Stimulated activated CD8-positive, alpha-beta memory T cell treated with anti-CD3 and anti-CD28 coated beads, Interleukin-12 subunit alpha, Interleukin-12 subunit beta, amount 100 ng/mL, for 4 hours (primary cell): ENCODE measurements around the gene KRTAP5-9.
"Not testable (repeated sequence)": the region's sequence is repeated elsewhere in the genome, so short reads cannot be mapped to it uniquely, and the experiment has no call there.

Source experiments
- DNase-seq: peaks from one replicate; pipeline ENCODE4 v3.0.0-alpha.2; 2020; ENCODE audit warnings: low read depth

KRTAP5-9 gene

DNA sequence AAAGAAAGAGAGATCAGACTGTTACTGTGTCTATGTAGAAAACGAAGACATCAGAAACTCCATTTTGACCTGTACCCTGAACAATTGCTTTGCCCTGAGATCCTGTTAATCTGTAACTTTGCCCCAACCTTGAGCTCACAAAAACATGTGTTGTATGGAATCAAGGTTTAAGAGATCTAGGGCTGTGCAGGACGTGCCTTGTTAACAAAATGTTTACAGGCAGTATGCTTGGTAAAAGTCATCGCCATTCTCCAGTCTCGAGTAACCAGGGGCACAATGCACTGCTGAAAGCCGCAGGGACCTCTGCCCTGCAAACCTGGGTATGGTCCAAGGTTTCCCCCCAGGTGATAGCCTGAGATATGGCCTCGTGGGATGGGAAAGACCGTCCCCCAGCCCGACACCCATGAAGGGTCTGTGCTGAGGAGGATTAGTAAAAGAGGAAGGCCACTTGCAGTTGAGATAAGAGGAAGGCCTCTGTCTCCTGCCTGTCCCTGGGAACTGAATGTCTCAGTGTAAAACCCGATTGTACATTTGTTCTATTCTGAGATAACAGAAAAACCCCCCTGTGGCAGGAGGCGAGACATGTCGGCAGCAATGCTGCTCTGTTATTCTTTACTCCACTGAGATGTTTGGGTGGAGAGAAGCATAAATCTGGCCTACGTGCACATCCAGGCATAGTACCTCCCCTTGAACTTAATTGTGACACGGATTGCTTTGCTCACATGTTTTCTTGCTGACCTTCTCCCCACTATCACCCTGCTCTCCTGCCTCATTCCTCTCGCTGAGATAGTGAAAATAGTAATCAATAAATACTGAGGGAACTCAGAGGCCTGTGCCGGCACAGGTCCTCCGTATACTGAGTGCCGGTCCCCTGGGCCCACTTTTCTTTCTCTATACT lies 13.3 kb upstream of the KRTAP5-9 start:
- not testable (repeated sequence) for DNase-seq

DNA sequence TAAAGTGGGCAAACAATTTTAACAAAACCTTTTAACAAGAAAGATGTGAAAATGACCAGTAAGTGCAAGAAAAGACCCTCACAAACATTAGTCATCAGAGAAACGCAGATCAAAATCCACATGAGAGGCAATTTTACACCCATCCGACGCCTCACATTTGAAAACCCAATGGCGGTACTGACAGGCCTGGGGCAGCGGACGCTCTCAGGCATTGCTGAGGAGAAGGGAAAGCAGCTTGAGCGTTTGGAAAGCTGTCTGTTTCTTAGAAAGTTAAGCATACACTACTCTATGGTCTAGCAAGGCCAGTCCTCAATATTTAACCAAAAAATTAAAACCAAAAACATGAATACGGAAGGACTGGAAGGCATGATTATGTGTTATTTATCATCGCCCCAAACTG lies 12.4 kb upstream of the KRTAP5-9 start:
- no peak for DNase-seq

- no peak for DNase-seq
These were observed 10.7 kb upstream of the KRTAP5-9 start for GRCh38 chr11:71537537-71537936.

DNA sequence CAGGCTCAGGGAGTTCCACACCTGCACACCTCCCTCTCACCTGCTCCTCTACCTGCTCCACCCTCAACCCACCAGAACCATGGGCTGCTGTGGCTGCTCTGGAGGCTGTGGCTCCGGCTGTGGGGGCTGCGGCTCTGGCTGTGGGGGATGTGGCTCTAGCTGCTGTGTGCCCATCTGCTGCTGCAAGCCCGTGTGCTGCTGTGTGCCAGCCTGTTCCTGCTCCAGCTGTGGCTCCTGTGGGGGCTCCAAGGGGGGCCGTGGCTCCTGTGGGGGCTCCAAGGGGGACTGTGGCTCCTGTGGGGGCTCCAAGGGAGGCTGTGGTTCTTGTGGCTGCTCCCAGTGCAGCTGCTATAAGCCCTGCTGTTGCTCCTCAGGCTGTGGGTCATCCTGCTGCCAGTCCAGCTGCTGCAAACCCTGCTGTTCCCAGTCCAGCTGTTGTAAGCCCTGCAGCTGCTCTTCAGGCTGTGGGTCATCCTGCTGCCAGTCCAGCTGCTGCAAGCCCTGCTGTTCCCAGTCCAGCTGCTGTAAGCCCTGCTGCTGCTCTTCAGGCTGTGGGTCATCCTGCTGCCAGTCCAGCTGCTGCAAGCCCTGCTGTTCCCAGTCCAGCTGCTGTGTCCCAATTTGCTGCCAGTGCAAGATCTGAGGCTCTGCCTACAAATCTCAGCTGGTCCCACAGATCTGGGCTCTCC lies 10.1 kb upstream of the KRTAP5-9 start, which contains the start of gene KRTAP5-8:
Gene KRTAP5-8 (plus strand): TSS at position 49 of the 689 bp plus-strand sequence. CDS start 31 bp downstream, at position 80.
- not testable (repeated sequence) for DNase-seq

- DNase-seq: no peak
These were observed 9.6 kb upstream of the KRTAP5-9 start for GRCh38 chr11:71538666-71538990.

DNA sequence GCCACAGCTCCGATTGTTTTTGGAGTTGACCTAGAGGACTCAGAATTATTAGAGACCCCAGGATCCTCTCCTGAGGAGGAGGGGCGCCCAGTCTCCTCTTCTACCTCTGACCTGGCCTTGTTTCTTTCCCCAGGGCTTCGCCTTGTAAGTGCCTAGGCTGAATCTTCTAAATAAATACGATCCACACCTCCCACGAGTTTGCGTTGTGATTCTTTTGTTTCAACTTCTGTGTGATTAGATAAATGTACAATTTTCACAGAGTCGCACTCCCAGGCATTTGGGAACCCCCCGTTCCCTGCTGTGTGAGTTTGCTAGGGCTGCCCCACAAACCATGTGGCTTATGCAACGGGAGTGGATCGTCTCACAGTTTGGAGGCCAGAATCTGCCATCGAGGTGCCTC lies 9.2 kb upstream of the KRTAP5-9 start:
- DNase-seq: no peak

- DNase-seq: not testable (repeated sequence)
These were observed 8.2 kb upstream of the KRTAP5-9 start for GRCh38 chr11:71539971-71540370.

DNA sequence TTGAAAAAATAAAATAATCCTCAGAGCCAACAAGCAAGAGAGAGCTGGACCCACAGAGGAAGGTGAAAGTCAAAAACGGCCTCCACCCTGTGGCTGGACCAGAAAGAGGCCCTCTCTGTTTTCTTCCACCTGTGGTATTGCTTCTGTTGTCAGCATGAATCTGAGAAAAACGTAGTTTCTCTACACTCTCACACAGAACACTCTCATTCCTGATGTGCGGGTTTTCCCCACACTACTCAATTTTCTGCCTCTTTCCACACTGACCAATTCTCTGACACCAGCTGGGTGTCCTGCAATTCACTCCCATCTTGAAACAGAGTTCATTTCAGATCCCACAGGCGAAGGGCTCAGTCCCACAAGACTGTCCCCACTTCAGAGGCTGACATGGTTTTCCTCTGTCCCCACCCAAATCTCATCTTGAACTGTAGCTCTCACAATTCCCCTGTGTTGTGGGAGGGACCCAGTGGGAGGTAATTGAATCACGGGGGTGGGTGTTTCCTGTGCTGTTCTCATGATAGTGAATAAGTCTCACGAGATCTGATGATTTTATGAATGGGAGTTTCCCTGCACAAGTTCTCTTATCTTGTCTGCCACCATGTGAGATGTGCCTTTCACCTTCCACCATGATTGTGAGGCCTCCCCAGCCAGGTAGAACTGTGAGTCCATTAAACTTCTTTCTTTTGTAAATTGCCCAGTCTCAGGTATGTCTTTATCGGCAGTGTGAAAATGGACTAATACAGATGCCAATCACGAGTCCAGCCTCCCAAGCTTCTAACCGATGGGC lies 7.5 kb upstream of the KRTAP5-9 start:
- not testable (repeated sequence) for DNase-seq

DNA sequence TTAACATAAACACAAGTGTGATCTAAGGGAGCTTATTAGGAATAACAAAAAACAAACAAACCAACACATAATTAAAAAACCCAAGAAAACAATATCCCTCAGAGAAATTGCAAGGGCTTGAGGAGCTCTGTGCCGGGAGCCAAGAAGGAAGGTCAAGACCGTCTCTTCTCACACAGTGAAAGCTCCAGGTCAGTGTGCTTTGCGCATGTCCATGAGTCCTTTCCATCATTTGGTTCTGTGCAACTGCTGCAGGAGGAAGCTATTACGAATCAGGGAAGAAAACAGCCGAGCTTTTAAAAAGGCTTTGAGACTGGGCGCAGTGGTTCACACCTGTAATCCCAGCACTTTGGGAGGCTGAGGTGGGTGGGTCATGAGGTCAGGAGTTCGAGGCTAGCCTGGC lies 5.8 kb upstream of the KRTAP5-9 start:
- no peak for DNase-seq

- DNase-seq: no peak
These were observed 5.1 kb upstream of the KRTAP5-9 start for GRCh38 chr11:71542879-71543777.

DNA sequence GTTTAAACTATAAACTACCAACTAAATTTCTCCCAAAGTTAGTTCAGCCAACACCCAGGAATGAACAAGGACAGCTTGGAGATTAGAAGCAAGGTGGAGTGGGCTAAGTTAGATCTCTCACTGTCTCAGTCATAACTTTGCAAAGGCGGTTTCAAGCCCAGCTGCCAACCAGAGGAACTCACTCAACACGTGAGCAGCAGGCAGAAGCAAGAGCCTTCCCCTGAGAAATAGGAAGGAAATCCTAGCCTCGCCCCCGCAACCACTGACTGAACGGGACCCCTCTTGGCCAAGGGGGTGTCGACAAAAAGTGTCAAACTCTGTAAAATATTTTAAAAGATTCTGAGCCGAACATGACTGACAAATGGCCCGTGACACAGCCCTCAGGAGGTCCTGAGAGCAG lies 4.4 kb upstream of the KRTAP5-9 start:
- DNase-seq: no peak

DNA sequence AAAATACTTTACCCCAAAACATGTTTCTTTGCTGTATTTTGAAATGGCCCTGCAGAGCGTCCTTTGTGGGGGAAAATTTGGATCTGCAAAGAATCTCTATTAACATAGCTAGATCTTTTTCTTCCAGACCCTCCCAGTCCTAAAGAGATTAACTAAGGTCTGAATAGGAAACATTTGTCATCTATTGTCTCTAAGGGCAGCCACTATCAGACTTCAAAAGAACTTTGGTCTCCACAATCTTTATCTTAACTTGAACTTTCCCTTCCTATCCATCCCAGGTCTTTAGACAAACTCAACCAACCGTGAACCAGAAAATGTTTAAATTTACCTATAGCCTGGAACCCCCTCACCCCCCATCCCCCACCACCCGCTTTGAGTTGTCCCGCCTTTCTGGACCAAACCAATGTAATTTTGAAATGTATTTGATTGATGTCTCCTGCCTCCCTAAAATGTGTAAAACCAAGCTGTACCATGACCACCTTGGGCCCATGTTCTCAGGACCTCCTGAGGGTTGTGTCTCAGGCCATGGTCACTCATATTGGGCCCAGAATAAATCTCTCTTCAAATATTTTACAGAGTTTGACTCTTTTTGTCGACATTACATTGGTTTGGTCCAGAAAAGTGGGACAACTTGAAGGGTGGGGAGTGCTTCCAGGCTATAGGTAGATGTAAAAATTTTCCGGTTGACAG lies 3.5 kb upstream of the KRTAP5-9 start:
- DNase-seq: no peak

- no peak for DNase-seq
These were observed 2.7 kb upstream of the KRTAP5-9 start for GRCh38 chr11:71545405-71545966.

DNA sequence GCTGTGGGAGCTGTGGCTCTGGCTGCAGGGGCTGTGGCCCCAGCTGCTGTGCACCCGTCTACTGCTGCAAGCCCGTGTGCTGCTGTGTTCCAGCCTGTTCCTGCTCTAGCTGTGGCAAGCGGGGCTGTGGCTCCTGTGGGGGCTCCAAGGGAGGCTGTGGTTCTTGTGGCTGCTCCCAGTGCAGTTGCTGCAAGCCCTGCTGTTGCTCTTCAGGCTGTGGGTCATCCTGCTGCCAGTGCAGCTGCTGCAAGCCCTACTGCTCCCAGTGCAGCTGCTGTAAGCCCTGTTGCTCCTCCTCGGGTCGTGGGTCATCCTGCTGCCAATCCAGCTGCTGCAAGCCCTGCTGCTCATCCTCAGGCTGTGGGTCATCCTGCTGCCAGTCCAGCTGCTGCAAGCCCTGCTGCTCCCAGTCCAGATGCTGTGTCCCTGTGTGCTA lies 514 bp downstream of the KRTAP5-9 start:
- no peak for DNase-seq

DNA sequence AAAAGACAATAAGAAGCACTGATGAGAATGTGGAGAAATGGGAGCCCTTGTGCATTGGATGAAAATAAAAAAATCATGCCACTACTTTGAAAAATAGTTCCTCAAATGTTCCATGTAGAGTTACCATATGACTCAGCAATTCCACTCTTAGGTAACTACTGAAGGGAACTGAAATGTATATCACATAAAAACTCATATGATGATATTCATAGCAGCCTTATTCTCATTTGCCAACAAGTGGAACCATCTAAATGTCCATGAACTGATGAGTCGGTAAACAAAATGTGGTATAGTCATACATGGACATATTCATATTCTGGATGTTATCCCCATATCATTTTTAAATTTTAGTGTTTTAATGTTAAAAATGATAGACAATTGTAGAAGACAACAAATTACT lies 3.5 kb downstream of the KRTAP5-9 start:
- DNase-seq: no peak

- no peak for DNase-seq
These were observed 6.8 kb downstream of the KRTAP5-9 start for GRCh38 chr11:71554996-71555395.

GRCh38 chr11:71555508-71555907 lies 7.3 kb downstream of the KRTAP5-9 start:
- no peak for DNase-seq

GRCh38 chr11:71556018-71556417 lies 7.8 kb downstream of the KRTAP5-9 start:
- no peak for DNase-seq

GRCh38 chr11:71557257-71557656 lies 9.0 kb downstream of the KRTAP5-9 start:
- no peak for DNase-seq

GRCh38 chr11:71558996-71559395 lies 10.8 kb downstream of the KRTAP5-9 start:
- DNase-seq: no peak

GRCh38 chr11:71562120-71562519 lies 13.9 kb downstream of the KRTAP5-9 start:
- DNase-seq: no peak
